ENCODE measurements around the gene LRRFIP1.

The LRRFIP1 gene

DNA sequence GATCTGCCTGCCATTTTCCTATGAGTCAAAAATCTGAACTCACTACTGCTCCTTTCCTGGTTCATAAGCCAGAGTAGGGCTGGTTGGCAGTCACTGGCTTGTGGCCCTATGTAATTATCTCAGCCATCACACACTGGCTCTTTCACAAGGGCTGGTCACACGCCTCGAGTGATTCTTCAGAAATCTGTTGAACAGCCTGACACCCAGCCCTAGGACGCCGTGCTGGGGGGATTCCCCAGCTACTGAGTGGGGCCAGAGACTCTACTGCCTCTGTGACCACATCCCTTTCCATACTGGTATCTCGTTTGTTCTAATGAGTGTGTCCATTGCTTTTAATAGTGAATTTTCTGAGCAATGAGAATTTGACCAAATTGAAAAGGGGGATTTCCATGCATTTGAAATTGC is 125.4 kb downstream of the LRRFIP1 start:
- DNase-seq (ENCODE audit: low read depth), result peak; percentile 88
- H3K4me3 ChIP-seq (ENCODE audit: low read depth, low read length), result no peak overlapping the region
- TF ChIP-seq, protein P1, sequence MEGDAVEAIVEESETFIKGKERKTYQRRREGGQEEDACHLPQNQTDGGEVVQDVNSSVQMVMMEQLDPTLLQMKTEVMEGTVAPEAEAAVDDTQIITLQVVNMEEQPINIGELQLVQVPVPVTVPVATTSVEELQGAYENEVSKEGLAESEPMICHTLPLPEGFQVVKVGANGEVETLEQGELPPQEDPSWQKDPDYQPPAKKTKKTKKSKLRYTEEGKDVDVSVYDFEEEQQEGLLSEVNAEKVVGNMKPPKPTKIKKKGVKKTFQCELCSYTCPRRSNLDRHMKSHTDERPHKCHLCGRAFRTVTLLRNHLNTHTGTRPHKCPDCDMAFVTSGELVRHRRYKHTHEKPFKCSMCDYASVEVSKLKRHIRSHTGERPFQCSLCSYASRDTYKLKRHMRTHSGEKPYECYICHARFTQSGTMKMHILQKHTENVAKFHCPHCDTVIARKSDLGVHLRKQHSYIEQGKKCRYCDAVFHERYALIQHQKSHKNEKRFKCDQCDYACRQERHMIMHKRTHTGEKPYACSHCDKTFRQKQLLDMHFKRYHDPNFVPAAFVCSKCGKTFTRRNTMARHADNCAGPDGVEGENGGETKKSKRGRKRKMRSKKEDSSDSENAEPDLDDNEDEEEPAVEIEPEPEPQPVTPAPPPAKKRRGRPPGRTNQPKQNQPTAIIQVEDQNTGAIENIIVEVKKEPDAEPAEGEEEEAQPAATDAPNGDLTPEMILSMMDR (IDR thresholded peaks at IDR 0.05; ENCODE audit: insufficient read depth, low read depth, low read length, missing control alignments), result no peak

GRCh38 chr2:237754182-237754581 is 126.8 kb downstream of the LRRFIP1 start:
- no peak overlapping the region for H3K4me3 ChIP-seq (ENCODE audit: low read depth, low read length)
- TF ChIP-seq, protein P1 (IDR thresholded peaks at IDR 0.05; ENCODE audit: insufficient read depth, low read depth, low read length, missing control alignments), result no peak
- no peak for DNase-seq (ENCODE audit: low read depth)

GRCh38 chr2:237754626-237755248 is 127.3 kb downstream of the LRRFIP1 start:
- no peak for DNase-seq (ENCODE audit: low read depth)
- TF ChIP-seq, protein P1 (IDR thresholded peaks at IDR 0.05; ENCODE audit: insufficient read depth, low read depth, low read length, missing control alignments), result no peak
- no peak overlapping the region for H3K4me3 ChIP-seq (ENCODE audit: low read depth, low read length)

- no peak overlapping the region for H3K4me3 ChIP-seq (ENCODE audit: low read depth, low read length)
- TF ChIP-seq, protein P1 (IDR thresholded peaks at IDR 0.05; ENCODE audit: insufficient read depth, low read depth, low read length, missing control alignments), result no peak
- no peak for DNase-seq (ENCODE audit: low read depth)
Observed at GRCh38 chr2:237757616-237758015, 130.2 kb downstream of the LRRFIP1 start.

DNA sequence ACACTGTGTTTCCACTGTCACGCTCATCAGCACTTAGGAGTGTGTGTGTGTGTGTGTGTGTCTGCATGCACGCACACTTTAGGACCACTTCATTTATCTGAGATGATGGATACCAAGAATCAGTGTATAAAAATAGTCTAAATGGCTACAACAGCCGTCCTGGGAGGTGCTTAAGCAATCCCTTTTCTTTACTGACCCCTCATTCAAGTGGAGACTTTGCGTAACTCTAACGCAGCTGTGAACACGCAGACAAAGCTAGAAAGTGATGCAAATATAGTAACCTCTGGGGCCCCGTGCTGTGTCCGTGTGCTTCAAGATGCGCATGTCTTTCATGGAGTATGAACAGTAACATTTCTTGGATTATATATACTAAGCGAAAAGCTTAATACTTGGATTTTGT is 130.8 kb downstream of the LRRFIP1 start:
- H3K4me3 ChIP-seq (ENCODE audit: low read depth, low read length), result no peak overlapping the region
- TF ChIP-seq, protein P1 (IDR thresholded peaks at IDR 0.05; ENCODE audit: insufficient read depth, low read depth, low read length, missing control alignments), result no peak
- no peak for DNase-seq (ENCODE audit: low read depth)

DNA sequence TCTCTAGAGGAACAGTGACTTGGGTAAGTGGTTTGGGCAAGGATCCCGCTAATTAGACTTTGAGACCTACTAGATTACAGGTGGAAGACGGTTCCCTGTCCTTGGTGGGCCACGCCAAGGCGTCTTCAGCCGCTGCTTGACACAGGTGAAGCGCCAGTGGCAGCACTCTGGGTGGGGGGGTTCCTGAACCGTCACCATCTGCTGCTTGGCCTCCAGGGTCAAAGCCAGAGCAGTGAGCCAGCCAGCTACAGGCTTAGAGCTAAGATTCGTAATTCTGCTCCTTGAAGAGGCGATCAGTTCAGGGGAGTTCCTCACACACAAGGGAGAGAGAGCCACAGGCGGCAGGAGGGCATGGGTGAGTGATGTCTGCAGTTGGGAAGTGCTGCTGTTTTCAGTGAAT is 131.8 kb downstream of the LRRFIP1 start:
- DNase-seq (ENCODE audit: low read depth), result no peak
- no peak overlapping the region for H3K4me3 ChIP-seq (ENCODE audit: low read depth, low read length)
- TF ChIP-seq, protein P1 (IDR thresholded peaks at IDR 0.05; ENCODE audit: insufficient read depth, low read depth, low read length, missing control alignments), result no peak
